DLD1 (cell line): ENCODE data around the gene TMPRSS5.
"Not testable (repeated sequence)": the region's sequence is repeated elsewhere in the genome, so short reads cannot be mapped to it uniquely, and the experiment has no call there.

Source experiments
- in situ Hi-C: cut with HindIII; loops from 2 replicates; pipeline ENCODE4 v1.10.0; 2017; ENCODE audit warnings: low sequenced_read_pairs

TMPRSS5 gene

DNA sequence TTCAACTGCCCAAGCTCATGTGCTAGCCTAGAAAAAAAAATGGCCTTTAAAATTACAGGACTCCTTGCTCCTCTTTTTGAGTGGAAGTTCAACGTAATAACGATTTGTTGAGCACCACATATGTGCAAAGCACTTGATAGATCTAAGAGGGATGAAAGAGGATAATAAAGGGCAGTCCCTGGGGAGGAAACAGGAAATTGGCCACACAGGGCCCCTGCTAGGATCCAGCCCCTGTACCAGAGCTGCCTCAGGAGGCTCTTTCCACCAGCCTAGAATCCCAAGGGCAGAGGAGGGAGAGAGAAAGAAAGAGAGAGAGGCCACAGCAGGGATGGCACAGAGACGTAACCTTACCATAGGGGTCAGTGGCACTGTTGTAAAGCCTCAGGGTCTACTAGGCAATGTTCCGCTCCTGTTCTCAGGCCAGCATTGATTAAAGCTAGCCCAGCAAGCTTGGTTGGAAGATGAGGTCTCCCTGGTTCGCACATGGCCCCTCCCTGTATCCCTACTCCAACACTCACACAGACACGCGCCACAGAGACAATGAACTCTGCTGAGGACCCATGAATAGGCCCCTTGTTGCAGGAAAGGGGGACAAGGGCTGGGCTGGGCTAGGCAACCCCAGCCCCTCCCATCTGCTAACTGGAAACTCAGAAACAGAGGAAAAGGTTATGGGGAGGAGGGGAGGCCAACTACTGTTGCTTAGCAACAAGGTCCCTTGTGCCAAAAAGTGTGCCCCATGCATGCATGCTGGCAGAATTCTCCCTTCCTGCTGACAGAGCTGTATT is at the start of gene TMPRSS5:
Gene TMPRSS5, minus strand, starts transcription at position 438 of the 785 bp plus-strand sequence. Its CDS starts 84 bp downstream, at position 354.
- in situ Hi-C loops, result loop anchor here (10.0 kb wide), 1 partner anchor 251 kb away; no protein-coding TSS in a partner anchor

- in situ Hi-C loops, result no loop called here
These were observed 46.8 kb upstream of the TMPRSS5 start for GRCh38 chr11:113752932-113753331.

- in situ Hi-C loops, result no loop called here
These were observed 30.2 kb upstream of the TMPRSS5 start for GRCh38 chr11:113736323-113736722.

DNA sequence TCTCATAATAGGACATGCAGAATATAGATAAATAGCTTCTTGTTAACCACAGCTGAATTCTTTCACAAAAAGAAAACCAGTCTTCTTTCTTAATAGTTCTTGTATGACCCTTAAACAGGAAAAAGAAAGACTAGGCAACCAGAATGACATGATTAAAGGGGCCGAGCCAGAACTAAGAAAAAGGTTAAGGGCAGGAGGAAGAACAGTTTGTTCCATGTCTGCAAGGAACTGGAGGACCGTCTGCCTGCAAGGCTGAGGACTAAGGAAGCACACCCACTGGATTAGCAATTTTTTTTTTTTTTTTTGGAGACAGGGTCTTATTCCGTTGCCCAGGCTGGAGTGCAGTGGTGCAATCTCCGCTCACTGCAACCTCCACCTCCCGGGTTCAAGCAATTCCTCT is 26.0 kb upstream of the TMPRSS5 start:
- in situ Hi-C loops, result no loop called here

DNA sequence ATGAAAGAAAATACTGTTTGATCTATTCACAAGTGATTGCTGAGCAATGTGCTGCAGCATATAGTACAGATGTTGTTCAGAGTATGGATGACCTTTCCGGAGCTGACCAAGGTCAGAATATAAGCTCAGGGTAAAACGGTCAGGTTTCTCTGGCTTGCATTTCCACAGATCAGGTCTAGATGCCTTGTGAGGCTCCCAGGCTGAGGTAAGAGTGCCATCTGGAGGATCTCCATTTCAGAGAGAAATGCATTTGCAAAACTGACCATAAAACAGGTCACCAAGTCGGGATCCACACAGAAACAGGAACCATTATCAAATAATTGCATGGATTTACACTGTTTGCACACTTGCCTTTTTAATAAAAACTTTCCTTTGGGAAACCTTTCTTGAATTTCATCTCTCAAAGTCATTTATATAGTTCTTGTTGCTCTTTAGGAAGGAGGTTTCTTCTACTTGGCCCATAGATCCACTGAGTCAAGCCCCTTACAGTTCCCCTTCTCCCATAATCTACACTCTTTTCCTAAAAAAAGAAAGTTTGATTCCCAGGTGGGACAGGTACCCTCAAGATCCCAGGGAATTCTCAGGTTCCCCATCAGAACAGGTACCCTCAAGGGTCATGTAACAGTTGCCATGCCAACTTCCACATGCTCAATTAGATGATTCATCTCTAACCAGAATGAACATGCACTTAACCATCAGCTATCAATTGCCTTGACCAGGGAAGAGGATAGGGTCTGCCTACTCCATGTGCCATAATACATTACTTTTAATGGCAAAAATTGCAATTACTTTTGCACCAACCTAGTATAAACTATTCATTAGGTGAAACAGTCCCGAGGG is 25.0 kb upstream of the TMPRSS5 start:
- in situ Hi-C loops, result no loop called here

DNA sequence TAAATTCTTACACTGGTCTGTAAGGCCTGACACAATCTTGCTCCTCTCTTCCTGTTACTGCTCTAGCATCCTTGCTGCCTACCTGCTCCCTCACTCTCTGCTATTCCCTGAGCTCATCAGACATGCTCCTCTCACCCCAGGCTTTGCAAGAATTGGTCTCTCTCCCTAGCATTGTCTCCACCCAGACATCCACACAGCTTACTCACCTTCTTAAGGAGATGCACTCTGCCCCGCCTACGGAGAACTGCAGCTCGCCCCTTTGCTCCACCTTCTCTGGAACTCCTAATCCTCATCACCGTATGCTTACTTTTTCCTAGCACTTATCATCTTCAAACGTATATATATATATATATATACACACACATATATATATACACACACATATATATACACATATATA is 23.3 kb upstream of the TMPRSS5 start:
- in situ Hi-C loops, result no loop called here

DNA sequence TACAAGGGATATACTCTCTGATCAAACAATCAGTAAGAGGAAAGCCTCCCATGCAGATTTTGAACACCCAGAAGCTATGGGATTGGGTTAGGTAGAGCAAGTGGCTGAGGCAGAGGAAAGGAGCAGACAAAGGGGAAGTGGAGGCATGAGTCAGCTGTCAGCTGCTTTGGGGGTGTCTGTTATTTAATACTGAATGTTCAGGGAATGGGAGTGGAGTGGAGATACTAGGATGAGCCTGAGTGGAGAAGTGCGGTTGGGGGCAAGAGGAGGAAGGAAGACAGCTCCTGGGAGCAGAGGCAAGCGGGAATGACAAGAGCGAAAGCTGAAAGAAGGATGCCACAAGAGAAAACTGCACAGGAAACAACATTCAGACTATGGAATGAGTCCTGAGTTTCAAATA is 22.7 kb upstream of the TMPRSS5 start:
- in situ Hi-C loops, result no loop called here

GRCh38 chr11:113725913-113726312 is 19.8 kb upstream of the TMPRSS5 start:
- in situ Hi-C loops, result no loop called here

- in situ Hi-C loops, result no loop called here
These were observed 19.3 kb upstream of the TMPRSS5 start for GRCh38 chr11:113725407-113725806.

- in situ Hi-C loops, result no loop called here
These were observed 18.7 kb upstream of the TMPRSS5 start for GRCh38 chr11:113724778-113725177.

DNA sequence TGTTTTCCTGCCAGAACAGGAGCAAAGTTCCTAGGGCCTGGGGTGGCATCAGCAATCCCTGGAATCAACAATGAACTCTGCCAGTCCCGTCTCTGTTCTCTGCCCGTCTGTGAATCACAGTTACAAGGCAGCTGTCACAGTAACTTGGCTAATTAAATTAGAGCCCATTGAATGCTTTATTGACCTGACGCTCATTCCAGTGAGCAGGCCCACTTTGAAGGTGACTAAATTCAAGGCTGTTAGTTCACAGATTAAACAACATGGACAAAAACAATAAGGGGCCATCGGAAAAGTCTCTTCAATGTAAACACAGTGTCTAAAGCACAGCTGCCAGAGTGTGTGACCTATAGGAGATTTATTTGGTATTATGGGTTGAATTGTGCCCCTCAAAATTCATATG is 17.7 kb upstream of the TMPRSS5 start:
- in situ Hi-C loops, result no loop called here

- in situ Hi-C loops, result no loop called here
These were observed 16.8 kb upstream of the TMPRSS5 start for GRCh38 chr11:113722934-113723333.

- in situ Hi-C loops, result no loop called here
These were observed 16.1 kb upstream of the TMPRSS5 start for GRCh38 chr11:113722221-113722620.

DNA sequence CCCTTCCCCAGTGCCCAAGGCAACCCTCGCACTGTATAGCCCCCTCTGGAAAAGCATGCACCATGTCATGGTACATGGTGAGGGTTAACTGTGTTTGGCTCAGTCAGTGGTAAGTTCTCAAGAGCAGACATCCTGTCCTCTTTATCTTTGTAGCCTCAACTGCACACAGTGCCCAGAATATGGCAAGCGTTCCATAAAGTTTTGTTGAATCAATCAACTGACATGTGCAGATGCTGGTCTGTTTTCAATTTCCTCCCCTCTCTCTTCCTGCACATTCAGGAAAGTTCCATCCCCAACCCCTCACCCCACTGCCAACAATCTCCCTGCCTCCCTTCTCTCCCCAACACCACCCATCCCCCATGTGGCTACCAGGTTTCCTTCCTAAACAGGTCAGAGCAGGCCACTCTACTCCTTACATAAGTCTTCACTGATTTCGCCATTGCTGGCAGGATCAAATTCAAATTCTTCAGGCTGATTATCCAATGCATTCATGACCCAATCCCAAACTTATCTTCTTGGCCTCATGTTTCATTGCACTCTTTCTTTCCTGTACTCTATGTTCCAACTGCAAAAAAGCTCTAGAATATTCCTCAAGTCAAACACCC is 15.5 kb upstream of the TMPRSS5 start:
- in situ Hi-C loops, result no loop called here

DNA sequence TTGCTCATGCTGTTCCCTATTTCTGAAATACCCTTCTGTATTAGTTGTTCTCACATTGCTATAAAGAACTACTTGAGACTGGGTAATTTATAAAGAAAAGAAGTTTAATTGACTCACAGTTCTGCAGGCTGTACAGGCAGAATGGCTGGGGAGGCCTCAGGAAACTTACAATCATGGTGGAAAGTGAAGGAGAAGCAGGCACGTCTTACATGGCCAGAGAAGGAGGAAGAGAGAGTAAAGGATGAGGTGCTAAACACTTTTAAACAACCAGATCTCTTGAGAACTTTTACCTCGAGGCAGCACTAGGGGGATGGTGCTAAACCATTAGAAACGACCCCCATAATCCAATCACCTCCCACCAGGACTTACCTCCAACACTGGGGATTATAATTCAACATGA is 14.4 kb upstream of the TMPRSS5 start:
- in situ Hi-C loops, result not testable (repeated sequence)

DNA sequence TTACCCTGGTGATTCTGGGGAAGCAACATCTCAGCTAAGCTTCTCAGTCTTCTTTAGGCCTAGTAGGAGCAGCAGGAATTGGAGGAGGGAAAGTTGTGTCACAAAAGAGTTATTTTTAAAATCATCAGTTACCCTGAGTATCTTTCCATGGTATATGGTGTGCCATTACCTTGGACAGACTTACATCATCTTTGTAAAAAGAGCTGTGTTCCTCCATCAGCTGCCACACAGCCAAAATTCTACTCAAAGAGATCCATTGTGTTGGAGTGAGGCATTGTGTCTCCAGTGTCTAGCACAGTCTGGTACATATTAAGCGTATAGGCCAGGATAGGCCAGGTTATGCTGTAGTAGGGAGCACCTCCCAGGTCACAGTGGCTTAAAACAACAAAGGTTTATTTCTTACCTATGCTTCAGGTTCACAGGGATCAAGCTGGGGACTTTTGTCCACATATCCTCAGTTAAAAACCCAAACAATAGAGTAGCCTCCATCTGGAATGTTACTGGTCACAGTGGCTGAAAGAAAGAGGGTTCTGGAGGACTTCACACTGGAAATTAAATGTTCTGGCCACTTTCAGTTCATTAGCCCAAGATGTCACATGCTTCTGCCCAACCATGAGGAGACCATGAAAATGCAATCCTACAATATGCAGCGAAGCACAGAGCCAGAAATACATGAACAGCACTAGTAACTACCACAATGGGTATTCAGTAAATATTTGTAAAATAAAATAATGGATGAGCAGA is 9.9 kb upstream of the TMPRSS5 start:
- in situ Hi-C loops, result no loop called here

GRCh38 chr11:113715273-113715672 is 9.2 kb upstream of the TMPRSS5 start:
- in situ Hi-C loops, result no loop called here

DNA sequence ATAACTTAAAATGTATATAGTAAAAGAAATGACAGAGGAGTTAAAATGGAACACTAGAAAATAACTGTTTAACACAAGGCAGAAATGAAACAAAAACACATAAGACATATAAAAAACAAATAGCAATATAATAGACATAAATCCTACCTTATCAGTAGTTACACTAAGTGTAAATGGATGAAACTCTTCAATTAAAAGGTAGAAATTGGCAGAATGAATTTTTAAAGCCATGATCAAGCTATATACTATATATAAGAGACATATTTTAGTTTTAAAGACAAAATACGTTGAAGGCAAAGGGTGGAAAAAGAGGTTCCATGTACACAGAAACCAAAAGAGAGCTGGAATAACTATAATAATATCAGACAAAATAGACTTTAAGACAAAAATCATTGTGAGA is 4.9 kb upstream of the TMPRSS5 start:
- in situ Hi-C loops, result no loop called here

- in situ Hi-C loops, result loop anchor here (10.0 kb wide), 1 partner anchor 249 kb away; no protein-coding TSS in a partner anchor
These were observed 2.6 kb downstream of the TMPRSS5 start for GRCh38 chr11:113703551-113703950.

- in situ Hi-C loops, result loop anchor here (10.0 kb wide), 1 partner anchor 247 kb away; no protein-coding TSS in a partner anchor
These were observed 4.6 kb downstream of the TMPRSS5 start for GRCh38 chr11:113701491-113701890.

DNA sequence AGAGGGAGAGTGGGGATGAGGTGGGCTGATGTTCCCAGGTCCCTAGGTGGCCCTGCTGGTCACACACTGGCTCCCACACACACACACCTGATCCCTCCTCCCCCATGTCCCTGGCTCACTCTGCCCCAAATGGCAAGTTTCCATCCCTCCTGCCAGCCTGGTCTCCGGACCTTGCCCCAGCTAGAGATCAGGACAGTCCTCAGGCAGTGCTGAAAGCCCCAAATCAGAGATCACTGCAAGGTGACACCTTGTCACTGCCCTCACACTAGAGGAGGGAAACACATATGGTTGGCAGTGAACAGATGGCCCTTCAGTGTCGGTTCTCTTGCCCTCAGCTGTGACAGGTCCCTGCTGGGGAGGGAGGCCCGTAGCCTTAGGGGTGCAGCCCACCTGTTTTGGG is 7.6 kb downstream of the TMPRSS5 start:
- in situ Hi-C loops, result no loop called here
